Fibroblast of lung (primary cell): ENCODE data around the gene LNX2.
"Not testable (repeated sequence)": the region's sequence is repeated elsewhere in the genome, so short reads cannot be mapped to it uniquely, and the experiment has no call there.

Source experiments
- EZH2 ChIP-seq: IDR thresholded peaks from 2 replicates; pipeline ENCODE4 v1.5.1; 2012; ENCODE audit warnings: low read length, control low read depth, mild to moderate bottlenecking; ENCODE audit errors: missing control alignments
- TF ChIP-seq, protein P1 (sequence below), 2 donors: IDR thresholded peaks in 1 of 2; conservative IDR thresholded peaks in 1 of 2; 1 replicate in 1 of 2; 2 replicates in 1 of 2; pipeline ENCODE4 v1.5.1; 2011 to 2012; ENCODE audit warnings: low read length in 2 of 2, control low read depth in 1 of 2, inconsistent platforms in 1 of 2, low read depth in 1 of 2, mild to moderate bottlenecking in 1 of 2

DNA sequence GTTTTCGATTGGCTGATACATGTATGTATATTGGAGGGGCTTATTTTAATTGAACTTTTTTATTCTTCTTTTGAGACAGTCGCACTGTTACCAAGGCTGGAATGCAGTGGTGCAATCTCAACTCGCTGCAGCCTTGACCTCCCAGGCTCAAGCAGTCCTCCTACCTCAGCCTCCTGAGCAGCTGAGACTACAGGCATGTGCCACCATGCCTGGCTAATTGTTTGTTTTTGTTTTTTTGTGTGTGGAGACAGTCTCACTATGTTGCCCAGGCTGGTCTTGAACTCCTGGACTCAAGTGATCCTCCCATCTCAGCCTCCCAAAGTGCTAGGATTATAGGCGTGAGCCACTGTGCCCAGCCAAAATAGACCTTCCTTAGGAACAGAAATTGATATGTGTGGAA lies 8.4 kb upstream of the LNX2 start:
- TF ChIP-seq, protein P1, sequence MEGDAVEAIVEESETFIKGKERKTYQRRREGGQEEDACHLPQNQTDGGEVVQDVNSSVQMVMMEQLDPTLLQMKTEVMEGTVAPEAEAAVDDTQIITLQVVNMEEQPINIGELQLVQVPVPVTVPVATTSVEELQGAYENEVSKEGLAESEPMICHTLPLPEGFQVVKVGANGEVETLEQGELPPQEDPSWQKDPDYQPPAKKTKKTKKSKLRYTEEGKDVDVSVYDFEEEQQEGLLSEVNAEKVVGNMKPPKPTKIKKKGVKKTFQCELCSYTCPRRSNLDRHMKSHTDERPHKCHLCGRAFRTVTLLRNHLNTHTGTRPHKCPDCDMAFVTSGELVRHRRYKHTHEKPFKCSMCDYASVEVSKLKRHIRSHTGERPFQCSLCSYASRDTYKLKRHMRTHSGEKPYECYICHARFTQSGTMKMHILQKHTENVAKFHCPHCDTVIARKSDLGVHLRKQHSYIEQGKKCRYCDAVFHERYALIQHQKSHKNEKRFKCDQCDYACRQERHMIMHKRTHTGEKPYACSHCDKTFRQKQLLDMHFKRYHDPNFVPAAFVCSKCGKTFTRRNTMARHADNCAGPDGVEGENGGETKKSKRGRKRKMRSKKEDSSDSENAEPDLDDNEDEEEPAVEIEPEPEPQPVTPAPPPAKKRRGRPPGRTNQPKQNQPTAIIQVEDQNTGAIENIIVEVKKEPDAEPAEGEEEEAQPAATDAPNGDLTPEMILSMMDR (conservative IDR thresholded peaks at IDR 0.05 in 1 of 2, IDR thresholded peaks at IDR 0.05 in 1 of 2; ENCODE audit: low read depth in 1 of 2, low read length in 2 of 2) = not testable (repeated sequence)
- TF ChIP-seq EZH2 = not testable (repeated sequence)
